GM12801 (cell line): ENCODE results near the gene LPAR2.

Experiments used
- TF ChIP-seq, protein P1 (sequence below): IDR thresholded peaks from one replicate; pipeline ENCODE4 v1.5.1; 2011; ENCODE audit warnings: control low read depth; ENCODE audit not compliant: insufficient read length; ENCODE audit errors: extremely low read depth

The LPAR2 gene

DNA sequence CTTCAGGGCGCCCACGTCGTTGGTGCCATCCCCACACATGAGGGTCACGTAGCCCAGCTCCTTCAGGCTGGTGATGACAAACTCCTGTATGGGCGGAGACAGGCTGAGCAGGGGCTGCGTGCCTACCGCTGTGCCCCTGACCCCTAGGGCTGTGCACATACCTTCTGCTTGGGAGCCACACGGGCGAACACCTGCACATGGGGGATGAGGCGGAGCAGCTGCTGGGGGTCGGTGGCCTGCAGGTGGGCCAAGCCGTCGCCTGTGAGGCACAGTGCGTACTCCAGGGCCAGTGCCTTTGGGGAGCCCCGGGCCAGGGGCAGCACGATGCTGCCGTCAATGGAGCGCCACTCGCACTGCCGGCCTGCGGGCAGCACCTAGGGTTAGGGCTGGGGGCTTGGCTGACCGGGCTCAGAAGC, 21.6 kb upstream of the LPAR2 start:
- TF ChIP-seq, protein P1, sequence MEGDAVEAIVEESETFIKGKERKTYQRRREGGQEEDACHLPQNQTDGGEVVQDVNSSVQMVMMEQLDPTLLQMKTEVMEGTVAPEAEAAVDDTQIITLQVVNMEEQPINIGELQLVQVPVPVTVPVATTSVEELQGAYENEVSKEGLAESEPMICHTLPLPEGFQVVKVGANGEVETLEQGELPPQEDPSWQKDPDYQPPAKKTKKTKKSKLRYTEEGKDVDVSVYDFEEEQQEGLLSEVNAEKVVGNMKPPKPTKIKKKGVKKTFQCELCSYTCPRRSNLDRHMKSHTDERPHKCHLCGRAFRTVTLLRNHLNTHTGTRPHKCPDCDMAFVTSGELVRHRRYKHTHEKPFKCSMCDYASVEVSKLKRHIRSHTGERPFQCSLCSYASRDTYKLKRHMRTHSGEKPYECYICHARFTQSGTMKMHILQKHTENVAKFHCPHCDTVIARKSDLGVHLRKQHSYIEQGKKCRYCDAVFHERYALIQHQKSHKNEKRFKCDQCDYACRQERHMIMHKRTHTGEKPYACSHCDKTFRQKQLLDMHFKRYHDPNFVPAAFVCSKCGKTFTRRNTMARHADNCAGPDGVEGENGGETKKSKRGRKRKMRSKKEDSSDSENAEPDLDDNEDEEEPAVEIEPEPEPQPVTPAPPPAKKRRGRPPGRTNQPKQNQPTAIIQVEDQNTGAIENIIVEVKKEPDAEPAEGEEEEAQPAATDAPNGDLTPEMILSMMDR = no peak

DNA sequence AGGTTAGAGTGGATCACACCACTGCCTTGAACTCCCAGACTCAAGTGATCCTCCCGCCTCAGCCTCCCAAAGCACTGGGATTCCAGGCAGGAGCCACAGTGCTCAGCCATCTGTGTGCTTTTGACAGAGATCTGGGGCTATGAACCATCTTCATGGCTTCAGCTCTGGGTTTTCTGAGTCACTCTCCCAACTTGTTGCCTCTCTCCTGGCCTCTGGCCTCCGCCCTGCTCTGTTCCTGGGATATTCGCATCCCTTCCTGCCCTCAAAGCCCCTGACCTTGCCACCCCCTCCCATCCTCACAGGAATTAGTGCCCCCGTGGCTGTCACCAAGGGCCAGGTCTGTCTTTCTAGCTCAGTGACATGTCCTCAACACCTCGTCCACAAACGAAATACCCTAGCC, 21.1 kb upstream of the LPAR2 start:
- TF ChIP-seq, protein P1 = no peak

DNA sequence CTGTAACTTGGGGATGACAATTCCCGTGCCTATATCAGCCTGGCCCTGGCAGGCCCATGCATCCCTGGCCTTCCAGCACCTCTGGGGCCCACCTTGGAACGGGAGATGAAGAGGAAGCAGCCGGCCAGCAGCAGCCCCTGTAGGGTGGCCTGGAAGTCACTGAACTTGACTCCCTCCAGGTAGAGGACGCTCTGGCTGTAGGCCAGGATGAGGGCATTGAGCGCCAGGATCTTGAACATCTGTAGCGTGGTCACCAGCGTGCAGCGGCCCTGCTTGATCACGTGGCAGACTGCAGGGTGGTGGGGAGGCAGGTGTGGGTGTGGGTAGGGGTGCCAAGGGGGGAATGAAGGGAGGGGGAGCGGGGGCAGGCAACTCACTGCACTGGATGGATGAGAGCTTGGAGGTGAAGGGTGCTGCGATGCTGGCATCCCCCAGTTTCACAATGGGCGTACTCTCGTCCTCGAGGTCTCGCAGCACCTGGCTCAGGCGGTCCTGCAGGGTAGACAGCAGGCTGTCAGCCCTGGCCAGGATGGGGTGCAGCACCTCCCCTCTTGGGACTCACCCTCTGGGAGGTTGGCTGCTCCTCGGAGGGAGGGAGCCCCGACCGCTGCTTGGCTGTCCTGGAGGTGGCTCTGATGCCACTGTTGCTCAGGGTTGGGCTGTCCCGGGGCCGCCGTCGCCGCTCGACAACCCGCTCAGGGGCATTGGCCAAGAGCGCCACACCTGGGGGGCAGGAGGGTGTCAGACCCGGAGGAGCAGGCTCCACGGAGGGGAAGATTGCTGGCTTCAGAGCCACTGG, 19.2 kb upstream of the LPAR2 start:
- TF ChIP-seq, protein P1 = no peak

DNA sequence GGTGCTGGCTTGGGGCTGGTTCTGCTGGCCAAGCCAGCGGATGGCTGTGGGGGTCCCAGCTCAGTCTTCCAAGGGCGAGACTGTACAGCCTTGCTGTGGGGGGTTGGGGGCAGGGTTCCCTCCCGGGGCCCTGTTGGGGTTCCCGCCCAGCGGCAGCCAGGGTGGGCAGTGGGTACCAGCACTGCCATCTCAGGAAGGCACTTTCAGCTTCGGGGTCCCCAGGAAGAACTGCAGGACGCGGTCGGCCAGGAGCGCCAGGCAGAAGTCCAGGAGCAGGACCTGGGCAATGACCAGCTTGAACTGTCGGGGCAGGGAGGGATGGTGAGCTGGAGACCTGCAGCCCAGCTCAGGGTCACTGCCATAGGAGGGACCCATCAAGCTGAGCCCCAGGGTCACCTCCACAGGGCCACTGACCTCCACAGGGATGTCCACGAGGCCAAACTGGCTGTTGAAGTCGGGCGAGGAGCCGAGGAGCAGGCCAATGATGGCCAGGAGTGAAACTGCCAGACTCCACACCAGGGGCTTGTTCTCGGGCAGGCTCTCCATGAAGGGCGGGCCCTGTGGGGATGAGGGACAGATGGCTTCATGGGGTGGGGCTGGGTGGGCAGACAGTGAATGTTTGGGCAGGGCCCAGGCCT, 17.3 kb upstream of the LPAR2 start:
- TF ChIP-seq, protein P1 = no peak

DNA sequence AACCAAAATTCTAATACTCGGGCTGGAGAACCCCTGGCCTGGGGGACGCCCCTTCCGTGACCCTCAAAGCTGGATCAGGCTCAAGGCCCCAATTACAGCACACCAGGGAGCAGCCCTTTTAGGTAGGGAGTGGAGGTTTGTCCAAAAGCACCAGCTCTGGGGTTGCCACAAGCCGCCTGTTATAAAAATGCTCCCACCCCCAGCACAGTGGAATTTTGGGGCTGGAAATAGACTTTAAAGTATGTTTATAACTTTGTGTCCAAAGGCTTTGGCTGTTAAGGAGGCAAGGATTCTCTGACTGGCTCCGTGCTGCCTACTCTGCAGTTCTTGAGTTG, 16.0 kb upstream of the LPAR2 start:
- TF ChIP-seq, protein P1 = no peak

DNA sequence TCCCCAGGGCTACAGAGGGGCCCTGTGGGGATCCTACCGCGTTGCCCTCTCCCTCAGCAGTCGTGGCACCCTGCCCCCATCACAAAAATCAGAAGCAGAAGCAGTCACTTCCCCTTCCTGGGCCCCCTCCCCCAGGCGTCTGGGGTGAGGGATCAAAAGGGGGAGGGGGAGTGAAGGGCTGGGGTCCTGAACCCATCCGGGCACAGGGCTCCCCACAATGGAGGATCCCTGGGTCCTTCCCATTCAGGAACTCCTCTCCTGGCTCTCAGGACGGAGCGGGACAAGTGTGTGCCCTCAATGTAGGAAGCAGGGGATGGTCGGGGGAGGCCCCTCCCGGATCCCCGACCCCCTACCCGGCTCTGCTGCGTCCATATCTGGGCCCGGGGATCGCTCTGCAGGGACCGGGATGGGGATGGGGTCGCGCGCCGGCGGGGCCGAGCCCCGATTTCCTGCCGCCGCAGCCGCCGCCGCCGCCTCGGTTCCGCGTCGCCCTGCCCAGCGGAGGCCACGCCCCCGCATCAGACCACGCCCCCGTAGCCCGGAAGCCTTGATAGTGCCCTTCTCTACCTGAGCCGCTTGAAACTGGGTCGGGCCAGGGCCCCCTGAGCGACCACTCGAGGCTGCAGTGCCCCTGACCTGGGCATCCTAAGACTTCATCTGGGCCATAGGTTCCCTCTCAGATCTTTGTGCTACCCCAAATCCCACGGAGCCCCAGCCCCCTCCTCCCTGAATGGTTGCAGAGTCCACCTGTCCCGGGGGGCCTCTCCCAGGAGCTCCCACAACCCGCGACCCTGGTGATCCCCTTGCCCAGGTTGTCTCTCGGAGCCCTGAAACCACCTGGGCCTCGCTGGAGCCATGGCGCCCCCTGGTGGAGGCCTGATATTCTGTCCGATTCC, 15.4 kb upstream of the LPAR2 start, which contains the start of gene GMIP:
Gene GMIP, minus strand, starts transcription at position 500 of the 896 bp plus-strand sequence. Its CDS starts 128 bp downstream, at position 372.
- TF ChIP-seq, protein P1 = no peak
